ENCODE results near the gene LRRC47. TPM values are rescaled to one million over a fixed set of nuclear protein-coding genes. Genes with fewer than 3 reads are reported as not detected.

The LRRC47 gene
- total RNA-seq, 4 donors from 2014 or later, result 64.2 to 97.2 (median 89.9) TPM

DNA sequence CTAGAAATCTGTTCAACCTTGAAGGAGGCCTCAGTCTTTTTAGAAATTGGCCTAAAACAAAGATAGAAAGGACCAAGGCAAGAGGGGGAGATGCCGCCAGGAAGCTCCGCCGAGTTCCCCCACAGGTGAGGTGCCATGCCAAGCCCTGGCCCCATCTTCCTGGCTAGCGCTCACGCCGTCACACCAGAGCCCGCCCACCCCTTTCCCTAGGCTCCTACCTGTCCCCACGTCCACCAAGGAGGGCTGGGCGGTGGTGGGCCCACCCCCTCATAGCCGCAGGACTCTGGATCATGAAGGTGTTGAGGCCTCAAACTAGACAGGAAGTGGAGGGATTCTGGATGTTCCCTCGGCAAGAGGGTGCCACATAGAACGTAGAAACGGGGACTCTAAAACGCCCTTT, 59.6 kb downstream of the LRRC47 start:
- peaks cover 11% of the 10 kb centered on the region in 2 donors for H3K4me1 ChIP-seq
- DNase-seq (no peak), ATAC-seq (no peak)
- intact Hi-C loops (cut with DNase I; ENCODE audit: low total_unique reads), result no loop called here
- H3K27ac ChIP-seq, result no peak overlapping the region
- peaks cover 0 to 52% of the 10 kb centered on the region in 2 donors for H3K36me3 ChIP-seq
- no peaks in the 10 kb centered on the region for H3K9me3 ChIP-seq
- in situ Hi-C loops (cut with MboI; ENCODE audit: low sequenced_read_pairs in 4 of 4), result no loop called here
- no peaks in the 10 kb centered on the region for H3K27me3 ChIP-seq
- H3K4me3 ChIP-seq, result no peak overlapping the region
- TF ChIP-seq, protein P1, sequence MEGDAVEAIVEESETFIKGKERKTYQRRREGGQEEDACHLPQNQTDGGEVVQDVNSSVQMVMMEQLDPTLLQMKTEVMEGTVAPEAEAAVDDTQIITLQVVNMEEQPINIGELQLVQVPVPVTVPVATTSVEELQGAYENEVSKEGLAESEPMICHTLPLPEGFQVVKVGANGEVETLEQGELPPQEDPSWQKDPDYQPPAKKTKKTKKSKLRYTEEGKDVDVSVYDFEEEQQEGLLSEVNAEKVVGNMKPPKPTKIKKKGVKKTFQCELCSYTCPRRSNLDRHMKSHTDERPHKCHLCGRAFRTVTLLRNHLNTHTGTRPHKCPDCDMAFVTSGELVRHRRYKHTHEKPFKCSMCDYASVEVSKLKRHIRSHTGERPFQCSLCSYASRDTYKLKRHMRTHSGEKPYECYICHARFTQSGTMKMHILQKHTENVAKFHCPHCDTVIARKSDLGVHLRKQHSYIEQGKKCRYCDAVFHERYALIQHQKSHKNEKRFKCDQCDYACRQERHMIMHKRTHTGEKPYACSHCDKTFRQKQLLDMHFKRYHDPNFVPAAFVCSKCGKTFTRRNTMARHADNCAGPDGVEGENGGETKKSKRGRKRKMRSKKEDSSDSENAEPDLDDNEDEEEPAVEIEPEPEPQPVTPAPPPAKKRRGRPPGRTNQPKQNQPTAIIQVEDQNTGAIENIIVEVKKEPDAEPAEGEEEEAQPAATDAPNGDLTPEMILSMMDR (IDR thresholded peaks at IDR 0.05 in 4 of 5, conservative IDR thresholded peaks at IDR 0.05 in 1 of 5), result no peak
- no peak for TF ChIP-seq POLR2A (IDR thresholded peaks at IDR 0.05)

DNA sequence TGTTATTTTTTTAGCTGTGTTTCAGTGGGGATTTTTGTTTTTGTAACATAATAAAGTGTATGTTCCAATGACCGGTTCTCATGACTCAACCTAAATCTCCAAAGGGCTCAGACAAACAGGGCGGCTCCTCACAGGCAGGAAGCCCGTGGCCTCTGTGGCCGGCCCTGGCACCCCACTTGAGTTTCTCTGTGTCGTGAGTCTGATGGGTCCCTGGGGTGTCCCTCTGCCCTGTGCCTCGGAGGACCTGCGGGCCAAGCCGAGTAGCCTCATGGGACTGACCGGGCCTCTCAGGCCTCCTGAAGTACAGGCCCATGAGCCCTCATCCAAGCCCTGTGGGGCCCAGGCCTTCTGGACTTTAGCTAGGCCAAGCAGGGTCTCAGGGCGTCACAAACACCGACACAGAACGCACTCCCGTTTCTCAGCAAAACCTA, 60.2 kb downstream of the LRRC47 start:
- H3K4me3 ChIP-seq, result no peak overlapping the region
- no peak overlapping the region for H3K27ac ChIP-seq
- no peaks in the 10 kb centered on the region for H3K27me3 ChIP-seq
- DNase-seq, result no peak
- no peak for TF ChIP-seq POLR2A (IDR thresholded peaks at IDR 0.05)
- TF ChIP-seq, protein P1 (IDR thresholded peaks at IDR 0.05 in 4 of 5, conservative IDR thresholded peaks at IDR 0.05 in 1 of 5), result no peak
- ATAC-seq, result no peak
- H3K4me1 ChIP-seq, result peaks cover 16 to 17% of the 10 kb centered on the region in 2 donors
- intact Hi-C loops (cut with DNase I; ENCODE audit: low total_unique reads) (no loop called here), in situ Hi-C loops (cut with MboI; ENCODE audit: low sequenced_read_pairs in 4 of 4) (no loop called here)
- H3K9me3 ChIP-seq, result no peaks in the 10 kb centered on the region
- peaks cover 0 to 47% of the 10 kb centered on the region in 2 donors for H3K36me3 ChIP-seq

GRCh38 chr1:3735688-3736087, 60.6 kb downstream of the LRRC47 start:
- no peak overlapping the region for H3K27ac ChIP-seq
- intact Hi-C loops (cut with DNase I; ENCODE audit: low total_unique reads), result no loop called here
- in situ Hi-C loops (cut with MboI; ENCODE audit: low sequenced_read_pairs in 4 of 4), result no loop called here
- H3K4me3 ChIP-seq, result no peak overlapping the region
- TF ChIP-seq, protein P1 (IDR thresholded peaks at IDR 0.05 in 4 of 5, conservative IDR thresholded peaks at IDR 0.05 in 1 of 5), result no peak
- TF ChIP-seq POLR2A (IDR thresholded peaks at IDR 0.05), result no peak
- no peaks in the 10 kb centered on the region for H3K27me3 ChIP-seq
- H3K36me3 ChIP-seq, result peaks cover 0 to 42% of the 10 kb centered on the region in 2 donors
- ATAC-seq (no peak), DNase-seq (no peak)
- H3K4me1 ChIP-seq, result peaks cover 18 to 20% of the 10 kb centered on the region in 2 donors
- no peaks in the 10 kb centered on the region for H3K9me3 ChIP-seq

- TF ChIP-seq, protein P1 (IDR thresholded peaks at IDR 0.05 in 4 of 5, conservative IDR thresholded peaks at IDR 0.05 in 1 of 5), result no peak
- no peak for TF ChIP-seq POLR2A (IDR thresholded peaks at IDR 0.05)
- intact Hi-C loops (cut with DNase I; ENCODE audit: low total_unique reads) (no loop called here), in situ Hi-C loops (cut with MboI; ENCODE audit: low sequenced_read_pairs in 4 of 4) (no loop called here)
- Histone ChIP-seq H3K36me3 (peaks cover 0 to 40% of the 10 kb centered on the region in 2 donors), H3K27me3 (peaks cover 0 to 3% (median 0%) of the 10 kb centered on the region in 3 donors), H3K9me3 (no peaks in the 10 kb centered on the region), H3K4me3 (no peak overlapping the region), H3K27ac (no peak overlapping the region), H3K4me1 (peaks cover 18 to 20% of the 10 kb centered on the region in 2 donors)
- ATAC-seq (no peak), DNase-seq (no peak)
Measured at GRCh38 chr1:3735027-3735681, 61.1 kb downstream of the LRRC47 start.

Measured in gastrocnemius medialis (tissue), 4 donors.